ENCODE data around the gene ARPIN.

DNA sequence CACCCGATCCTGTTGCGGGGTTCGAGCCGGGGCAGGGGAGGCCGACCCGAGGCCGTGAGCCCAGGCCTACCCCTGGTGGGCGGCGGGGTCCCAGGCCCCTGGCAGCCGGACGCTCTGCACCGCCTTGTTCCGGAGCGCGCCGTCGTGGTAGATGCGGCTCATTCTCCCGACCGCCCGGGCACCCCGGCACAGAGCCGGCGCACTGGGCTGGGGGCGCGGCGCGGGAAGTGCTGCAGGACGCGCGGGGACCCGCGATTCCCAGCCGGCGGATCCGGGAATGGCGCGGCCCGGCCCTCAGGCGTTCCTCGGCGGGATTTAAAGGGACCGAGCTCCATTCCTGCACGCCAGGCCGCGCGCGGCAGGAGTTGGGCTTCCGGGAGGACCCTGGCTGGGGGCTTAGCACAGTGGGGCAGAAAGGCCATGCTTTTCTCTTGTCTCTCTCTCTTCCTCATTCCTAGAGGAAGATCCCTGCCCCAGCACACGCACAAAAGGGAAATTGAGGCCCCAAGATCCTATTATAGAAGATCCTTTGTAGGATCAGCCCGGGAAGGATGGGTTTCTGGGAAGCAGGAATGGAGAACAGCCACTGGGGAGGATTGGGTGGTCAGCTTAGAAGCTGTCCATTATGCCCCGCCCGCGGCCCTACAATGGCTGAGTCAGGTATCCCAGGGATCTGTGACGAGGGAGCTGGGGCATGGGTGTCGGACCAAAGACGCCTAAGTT is at the start of gene ARPIN:
- TF ChIP-seq, protein P1, sequence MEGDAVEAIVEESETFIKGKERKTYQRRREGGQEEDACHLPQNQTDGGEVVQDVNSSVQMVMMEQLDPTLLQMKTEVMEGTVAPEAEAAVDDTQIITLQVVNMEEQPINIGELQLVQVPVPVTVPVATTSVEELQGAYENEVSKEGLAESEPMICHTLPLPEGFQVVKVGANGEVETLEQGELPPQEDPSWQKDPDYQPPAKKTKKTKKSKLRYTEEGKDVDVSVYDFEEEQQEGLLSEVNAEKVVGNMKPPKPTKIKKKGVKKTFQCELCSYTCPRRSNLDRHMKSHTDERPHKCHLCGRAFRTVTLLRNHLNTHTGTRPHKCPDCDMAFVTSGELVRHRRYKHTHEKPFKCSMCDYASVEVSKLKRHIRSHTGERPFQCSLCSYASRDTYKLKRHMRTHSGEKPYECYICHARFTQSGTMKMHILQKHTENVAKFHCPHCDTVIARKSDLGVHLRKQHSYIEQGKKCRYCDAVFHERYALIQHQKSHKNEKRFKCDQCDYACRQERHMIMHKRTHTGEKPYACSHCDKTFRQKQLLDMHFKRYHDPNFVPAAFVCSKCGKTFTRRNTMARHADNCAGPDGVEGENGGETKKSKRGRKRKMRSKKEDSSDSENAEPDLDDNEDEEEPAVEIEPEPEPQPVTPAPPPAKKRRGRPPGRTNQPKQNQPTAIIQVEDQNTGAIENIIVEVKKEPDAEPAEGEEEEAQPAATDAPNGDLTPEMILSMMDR (IDR thresholded peaks at IDR 0.05; ENCODE audit: insufficient read depth, low read length): no peak
- TF ChIP-seq, protein P2, sequence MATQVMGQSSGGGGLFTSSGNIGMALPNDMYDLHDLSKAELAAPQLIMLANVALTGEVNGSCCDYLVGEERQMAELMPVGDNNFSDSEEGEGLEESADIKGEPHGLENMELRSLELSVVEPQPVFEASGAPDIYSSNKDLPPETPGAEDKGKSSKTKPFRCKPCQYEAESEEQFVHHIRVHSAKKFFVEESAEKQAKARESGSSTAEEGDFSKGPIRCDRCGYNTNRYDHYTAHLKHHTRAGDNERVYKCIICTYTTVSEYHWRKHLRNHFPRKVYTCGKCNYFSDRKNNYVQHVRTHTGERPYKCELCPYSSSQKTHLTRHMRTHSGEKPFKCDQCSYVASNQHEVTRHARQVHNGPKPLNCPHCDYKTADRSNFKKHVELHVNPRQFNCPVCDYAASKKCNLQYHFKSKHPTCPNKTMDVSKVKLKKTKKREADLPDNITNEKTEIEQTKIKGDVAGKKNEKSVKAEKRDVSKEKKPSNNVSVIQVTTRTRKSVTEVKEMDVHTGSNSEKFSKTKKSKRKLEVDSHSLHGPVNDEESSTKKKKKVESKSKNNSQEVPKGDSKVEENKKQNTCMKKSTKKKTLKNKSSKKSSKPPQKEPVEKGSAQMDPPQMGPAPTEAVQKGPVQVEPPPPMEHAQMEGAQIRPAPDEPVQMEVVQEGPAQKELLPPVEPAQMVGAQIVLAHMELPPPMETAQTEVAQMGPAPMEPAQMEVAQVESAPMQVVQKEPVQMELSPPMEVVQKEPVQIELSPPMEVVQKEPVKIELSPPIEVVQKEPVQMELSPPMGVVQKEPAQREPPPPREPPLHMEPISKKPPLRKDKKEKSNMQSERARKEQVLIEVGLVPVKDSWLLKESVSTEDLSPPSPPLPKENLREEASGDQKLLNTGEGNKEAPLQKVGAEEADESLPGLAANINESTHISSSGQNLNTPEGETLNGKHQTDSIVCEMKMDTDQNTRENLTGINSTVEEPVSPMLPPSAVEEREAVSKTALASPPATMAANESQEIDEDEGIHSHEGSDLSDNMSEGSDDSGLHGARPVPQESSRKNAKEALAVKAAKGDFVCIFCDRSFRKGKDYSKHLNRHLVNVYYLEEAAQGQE (IDR thresholded peaks at IDR 0.05; ENCODE audit: insufficient replicate concordance, low read depth): no peak
- no peak for TF ChIP-seq POLR2AphosphoS5 (IDR thresholded peaks at IDR 0.05; ENCODE audit: low read depth)
